ENCODE results near the gene COL17A1. TPM values are rescaled to one million over a fixed set of nuclear protein-coding genes. Genes with fewer than 3 reads are reported as not detected.
A peak's percentile ranks its signal among the peaks of the same experiment; 100 is the strongest.

Gene COL17A1
- total RNA-seq, 1 experiment from 2014 or later: 1.2 TPM

DNA sequence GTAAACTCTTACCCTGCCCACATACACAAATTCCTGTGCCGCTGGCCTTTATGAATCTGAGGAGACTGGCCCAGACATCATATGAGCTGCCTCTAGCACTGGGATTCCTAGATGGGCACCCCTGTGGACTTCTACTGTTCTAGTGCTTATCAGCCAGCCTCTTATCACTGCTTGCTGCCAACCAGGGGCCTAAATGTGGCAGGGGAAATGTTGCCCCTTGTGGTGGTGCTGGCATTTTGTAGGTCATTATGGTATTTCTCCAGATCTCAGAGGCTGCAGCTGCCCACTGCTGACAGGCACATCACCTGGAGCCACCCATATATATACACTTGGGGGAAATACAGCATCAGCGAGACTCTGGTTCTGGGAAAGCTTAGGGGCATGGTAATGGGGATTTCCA lies 41.7 kb upstream of the COL17A1 start:
- Histone ChIP-seq H3F3A (ENCODE audit: low read length, unreplicated experiment) (no peaks in the 10 kb centered on the region), H4K20me1 (ENCODE audit: low read length) (no peaks in the 10 kb centered on the region), H3K9me3 (ENCODE audit: low read length) (no peaks in the 10 kb centered on the region), H3K9ac (ENCODE audit: low read length) (no peak overlapping the region), H3K79me2 (ENCODE audit: low read length) (peaks cover 6% of the 10 kb centered on the region; the same call in 1 of the 2 replicates), H3K4me1 (ENCODE audit: insufficient read depth, low read length) (peaks cover 15% of the 10 kb centered on the region), H2AFZ (ENCODE audit: low read length) (no peak overlapping the region), H3K36me3 (ENCODE audit: low read depth, low read length) (no peaks in the 10 kb centered on the region), H3K27ac (ENCODE audit: low read length) (no peak overlapping the region), H3K4me2 (ENCODE audit: low read length) (no peak overlapping the region), H3K27me3 (ENCODE audit: low read length) (no peaks in the 10 kb centered on the region), H3K4me3 (ENCODE audit: low read length) (no peak overlapping the region), H3K9me2 (replicated peaks; ENCODE audit: low read length) (no peaks in the 10 kb centered on the region)
- no TSS peak for BruUV-seq (replicated peaks)
- no peak for DNase-seq
- peak; percentile 35 for ATAC-seq
- ChIA-PET POLR2A (ENCODE audit: unreplicated experiment) (interaction anchor here (0.6 kb wide), 1 partner anchor 11 kb away, joined by 5 read pairs; no protein-coding TSS in a partner anchor), CTCF (interaction anchor here (0.6 kb wide), 1 partner anchor 237 kb away, joined by 3 read pairs; no protein-coding TSS in a partner anchor)
- TF ChIP-seq EZH2phosphoT487 (IDR thresholded peaks at IDR 0.05; ENCODE audit: borderline replicate concordance, low read length): no peak
- TF ChIP-seq, protein P1, sequence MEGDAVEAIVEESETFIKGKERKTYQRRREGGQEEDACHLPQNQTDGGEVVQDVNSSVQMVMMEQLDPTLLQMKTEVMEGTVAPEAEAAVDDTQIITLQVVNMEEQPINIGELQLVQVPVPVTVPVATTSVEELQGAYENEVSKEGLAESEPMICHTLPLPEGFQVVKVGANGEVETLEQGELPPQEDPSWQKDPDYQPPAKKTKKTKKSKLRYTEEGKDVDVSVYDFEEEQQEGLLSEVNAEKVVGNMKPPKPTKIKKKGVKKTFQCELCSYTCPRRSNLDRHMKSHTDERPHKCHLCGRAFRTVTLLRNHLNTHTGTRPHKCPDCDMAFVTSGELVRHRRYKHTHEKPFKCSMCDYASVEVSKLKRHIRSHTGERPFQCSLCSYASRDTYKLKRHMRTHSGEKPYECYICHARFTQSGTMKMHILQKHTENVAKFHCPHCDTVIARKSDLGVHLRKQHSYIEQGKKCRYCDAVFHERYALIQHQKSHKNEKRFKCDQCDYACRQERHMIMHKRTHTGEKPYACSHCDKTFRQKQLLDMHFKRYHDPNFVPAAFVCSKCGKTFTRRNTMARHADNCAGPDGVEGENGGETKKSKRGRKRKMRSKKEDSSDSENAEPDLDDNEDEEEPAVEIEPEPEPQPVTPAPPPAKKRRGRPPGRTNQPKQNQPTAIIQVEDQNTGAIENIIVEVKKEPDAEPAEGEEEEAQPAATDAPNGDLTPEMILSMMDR (conservative IDR thresholded peaks at IDR 0.05; ENCODE audit: low read depth, low read length): peak; percentile 47; the same call in 1 of the 2 replicates
- TF ChIP-seq EZH2 (IDR thresholded peaks at IDR 0.05; ENCODE audit: low read length, unreplicated experiment): no peak
- intact Hi-C loops (cut with micrococcal nuclease): no loop called here

DNA sequence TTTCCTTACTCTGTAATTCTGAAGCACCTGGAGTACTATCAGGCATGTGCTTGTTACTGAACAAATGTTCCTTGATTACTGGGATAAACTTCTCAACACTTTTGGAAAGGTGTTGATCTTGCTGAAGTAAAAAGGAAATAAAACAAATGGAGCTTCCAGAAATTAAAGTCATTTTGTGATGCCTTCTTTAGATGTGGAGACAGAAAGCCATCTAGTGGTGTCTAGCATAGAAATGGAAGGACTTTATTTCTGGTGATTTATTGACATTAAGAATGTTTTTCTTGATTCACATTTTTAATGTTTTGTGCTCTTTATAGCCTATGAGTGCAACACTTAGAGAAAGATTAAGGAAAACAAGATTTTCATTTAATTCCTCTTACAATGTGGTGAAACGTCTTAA lies 37.7 kb upstream of the COL17A1 start:
- H3K36me3 ChIP-seq (ENCODE audit: low read depth, low read length): no peaks in the 10 kb centered on the region
- no TSS peak for BruUV-seq (replicated peaks)
- H3K4me3 ChIP-seq (ENCODE audit: low read length): peak overlapping the region; percentile 91
- ChIA-PET CTCF (interaction anchor here (0.9 to 1.4 kb wide), 2 partner anchors 74 to 77 kb away, joined by 6 to 8 read pairs; no protein-coding TSS in a partner anchor), POLR2A (ENCODE audit: unreplicated experiment) (interaction anchor here (0.6 kb wide), 1 partner anchor 235 kb away, joined by 4 read pairs; no protein-coding TSS in a partner anchor)
- H4K20me1 ChIP-seq (ENCODE audit: low read length): no peaks in the 10 kb centered on the region
- DNase-seq (peak; percentile 45), ATAC-seq (no peak)
- peaks cover 8% of the 10 kb centered on the region; the same call in 1 of the 2 replicates for H3K79me2 ChIP-seq (ENCODE audit: low read length)
- H3K27ac ChIP-seq (ENCODE audit: low read length): no peak overlapping the region
- no peaks in the 10 kb centered on the region for H3K27me3 ChIP-seq (ENCODE audit: low read length)
- no peak overlapping the region for H2AFZ ChIP-seq (ENCODE audit: low read length)
- H3K9ac ChIP-seq (ENCODE audit: low read length): peak overlapping the region; percentile 95; the same call in 1 of the 2 replicates
- peak overlapping the region; percentile 98 for H3K4me2 ChIP-seq (ENCODE audit: low read length)
- H3F3A ChIP-seq (ENCODE audit: low read length, unreplicated experiment): peaks cover 3% of the 10 kb centered on the region
- intact Hi-C loops (cut with micrococcal nuclease): loop anchor here (1.0 to 5.0 kb wide), 5 partner anchors 41 to 235 kb away; partner anchors contain the start of gene SLK
- no peaks in the 10 kb centered on the region for H3K9me2 ChIP-seq (replicated peaks; ENCODE audit: low read length)
- TF ChIP-seq, protein P1 (conservative IDR thresholded peaks at IDR 0.05; ENCODE audit: low read depth, low read length): peak; percentile 68
- no peak for TF ChIP-seq EZH2phosphoT487 (IDR thresholded peaks at IDR 0.05; ENCODE audit: borderline replicate concordance, low read length)
- no peak for TF ChIP-seq EZH2 (IDR thresholded peaks at IDR 0.05; ENCODE audit: low read length, unreplicated experiment)
- no peaks in the 10 kb centered on the region for H3K9me3 ChIP-seq (ENCODE audit: low read length)
- peaks cover 36% of the 10 kb centered on the region for H3K4me1 ChIP-seq (ENCODE audit: insufficient read depth, low read length)
